Measurements from ENCODE around the gene EPS8. TPM values are rescaled to one million over a fixed set of nuclear protein-coding genes. Genes with fewer than 3 reads are reported as not detected.

Gene EPS8
- total RNA-seq, 1 experiment from 2014 or later: 7.5 TPM

- TF ChIP-seq ARID4B (CRISPR knock-in tag; IDR thresholded peaks at IDR 0.05; ENCODE audit: borderline replicate concordance) (no peak), E2F4 (CRISPR knock-in tag; IDR thresholded peaks at IDR 0.05; ENCODE audit: borderline replicate concordance, low read depth) (no peak), ZNF396 (CRISPR knock-in tag; IDR thresholded peaks at IDR 0.05; ENCODE audit: borderline replicate concordance) (no peak), ZBTB21 (CRISPR knock-in tag; IDR thresholded peaks at IDR 0.05; ENCODE audit: borderline replicate concordance) (no peak)
These were observed 57.2 kb downstream of the EPS8 start (continued) for GRCh38 chr12:15731940-15732339.

- Mint-ChIP-seq H3K27me3 (ENCODE audit: low read depth) (no peaks in the 10 kb centered on the region), H3K36me3 (no peaks in the 10 kb centered on the region), H3K4me3 (no peak overlapping the region), H3K9me3 (no peaks in the 10 kb centered on the region), H3K27ac (no peak overlapping the region), H3K4me1 (no peaks in the 10 kb centered on the region)
- ChIA-PET POLR2A (interaction anchor here (0.7 kb wide), 1 partner anchor 827 kb away, joined by 3 read pairs; no protein-coding TSS in a partner anchor), CTCF (no interaction called here)
- ATAC-seq (no peak), DNase-seq (ENCODE audit: low spot score) (no peak)
- TF ChIP-seq ZBTB21 (CRISPR knock-in tag; IDR thresholded peaks at IDR 0.05; ENCODE audit: borderline replicate concordance) (no peak), NR1H2 (CRISPR knock-in tag; IDR thresholded peaks at IDR 0.05) (no peak), ZNF425 (CRISPR knock-in tag; conservative IDR thresholded peaks at IDR 0.05) (no peak), FOXK1 (CRISPR knock-in tag; IDR thresholded peaks at IDR 0.05) (no peak), ZNF317 (CRISPR knock-in tag; IDR thresholded peaks at IDR 0.05; ENCODE audit: borderline replicate concordance, low read depth) (no peak), ATF1 (CRISPR knock-in tag; IDR thresholded peaks at IDR 0.05) (no peak), AFF4 (CRISPR knock-in tag; IDR thresholded peaks at IDR 0.05; ENCODE audit: borderline replicate concordance) (no peak), RELA (CRISPR knock-in tag; IDR thresholded peaks at IDR 0.05; ENCODE audit: borderline replicate concordance) (no peak), ZNF121 (CRISPR knock-in tag; IDR thresholded peaks at IDR 0.05) (no peak), ZNF396 (CRISPR knock-in tag; IDR thresholded peaks at IDR 0.05; ENCODE audit: borderline replicate concordance) (no peak), ARID4B (CRISPR knock-in tag; IDR thresholded peaks at IDR 0.05; ENCODE audit: borderline replicate concordance) (no peak), CBFB (CRISPR knock-in tag; IDR thresholded peaks at IDR 0.05; ENCODE audit: low read depth) (no peak)
These were observed 60.1 kb downstream of the EPS8 start for GRCh38 chr12:15729097-15729496.
